Ishikawa (cell line): Measurements from ENCODE around the gene UNC5B.

Source experiments
- CEBPB ChIP-seq: IDR thresholded peaks from 2 replicates; pipeline ENCODE4 v1.6.1; 2012
- CREB1 ChIP-seq: IDR thresholded peaks from 2 replicates; pipeline ENCODE4 v1.6.1; 2012; ENCODE audit warnings: low read depth
- EGR1 ChIP-seq: IDR thresholded peaks from 2 replicates; pipeline ENCODE4 v1.6.1; 2012
- EP300 ChIP-seq: IDR thresholded peaks from 2 replicates; pipeline ENCODE4 v1.6.1; 2012; ENCODE audit warnings: borderline replicate concordance
- FOXM1 ChIP-seq: IDR thresholded peaks from 2 replicates; pipeline ENCODE4 v1.6.1; 2012; ENCODE audit warnings: low read depth, borderline replicate concordance
- NFIC ChIP-seq: IDR thresholded peaks from 2 replicates; pipeline ENCODE4 v1.6.1; 2012
- RAD21 ChIP-seq: IDR thresholded peaks from 2 replicates; pipeline ENCODE4 v1.6.1; 2012; ENCODE audit warnings: low read depth
- TAF1 ChIP-seq: IDR thresholded peaks from 2 replicates; pipeline ENCODE4 v1.6.1; 2012; ENCODE audit warnings: low read depth, mild to moderate bottlenecking
- TCF12 ChIP-seq: IDR thresholded peaks from 2 replicates; pipeline ENCODE4 v1.6.1; 2012; ENCODE audit warnings: low read depth
- TEAD4 ChIP-seq: IDR thresholded peaks from 2 replicates; pipeline ENCODE4 v1.6.1; 2012
- YY1 ChIP-seq: IDR thresholded peaks from 2 replicates; pipeline ENCODE4 v1.6.1; 2012; ENCODE audit warnings: low read depth
- ZBTB7A ChIP-seq: IDR thresholded peaks from 2 replicates; pipeline ENCODE4 v1.6.1; 2012; ENCODE audit warnings: low read depth
- TF ChIP-seq, protein P1 (sequence below): IDR thresholded peaks from 2 replicates; pipeline ENCODE4 v1.6.1; 2012
- TF ChIP-seq, protein P2 (sequence below): IDR thresholded peaks from 2 replicates; pipeline ENCODE4 v1.6.1; 2012; ENCODE audit warnings: low read depth, mild to moderate bottlenecking
- TF ChIP-seq, protein P3 (sequence below): IDR thresholded peaks from 2 replicates; pipeline ENCODE4 v1.6.1; 2012

UNC5B gene

DNA sequence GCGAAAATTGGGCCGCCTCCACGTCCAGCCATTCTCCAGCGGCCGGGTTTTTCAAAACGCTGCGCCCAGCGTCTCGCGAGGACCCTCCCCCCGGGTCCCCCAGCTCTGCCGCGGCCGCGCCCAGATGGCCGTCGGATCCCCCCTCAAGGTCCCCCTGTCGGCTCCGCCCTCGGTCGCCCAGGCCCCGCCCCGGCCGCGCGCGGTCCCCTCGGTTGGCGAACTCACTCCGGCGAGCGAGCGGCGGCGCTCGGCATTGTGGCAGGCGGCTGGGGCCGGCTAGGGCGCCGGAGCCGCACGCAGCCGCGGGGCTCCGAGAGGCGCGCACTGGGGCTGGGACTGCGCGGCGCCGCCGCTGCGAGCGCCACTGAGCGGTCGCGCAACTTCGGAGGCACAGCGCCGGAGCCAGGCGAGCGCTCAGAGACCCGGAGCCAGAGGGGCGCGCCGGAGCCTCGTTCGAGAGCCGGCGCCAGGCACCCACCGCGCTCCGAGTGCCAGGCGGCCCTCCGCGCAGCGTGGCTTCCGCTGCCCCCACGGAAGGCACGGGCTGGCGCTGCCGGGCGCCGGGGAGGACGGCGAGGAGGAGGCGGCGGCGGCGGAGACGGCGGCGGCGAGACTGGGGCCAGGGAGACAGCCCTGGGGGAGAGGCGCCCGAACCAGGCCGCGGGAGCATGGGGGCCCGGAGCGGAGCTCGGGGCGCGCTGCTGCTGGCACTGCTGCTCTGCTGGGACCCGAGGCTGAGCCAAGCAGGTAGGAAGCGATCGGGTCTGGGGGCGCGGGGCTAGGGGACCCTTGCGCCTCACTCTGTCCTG lies at the start of gene UNC5B:
Gene UNC5B (plus strand): TSS at position 253 of the 809 bp plus-strand sequence. CDS start 416 bp downstream, at position 669.
- TF ChIP-seq, protein P1, sequence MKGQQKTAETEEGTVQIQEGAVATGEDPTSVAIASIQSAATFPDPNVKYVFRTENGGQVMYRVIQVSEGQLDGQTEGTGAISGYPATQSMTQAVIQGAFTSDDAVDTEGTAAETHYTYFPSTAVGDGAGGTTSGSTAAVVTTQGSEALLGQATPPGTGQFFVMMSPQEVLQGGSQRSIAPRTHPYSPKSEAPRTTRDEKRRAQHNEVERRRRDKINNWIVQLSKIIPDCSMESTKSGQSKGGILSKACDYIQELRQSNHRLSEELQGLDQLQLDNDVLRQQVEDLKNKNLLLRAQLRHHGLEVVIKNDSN, result no peak
- TF ChIP-seq, protein P2, sequence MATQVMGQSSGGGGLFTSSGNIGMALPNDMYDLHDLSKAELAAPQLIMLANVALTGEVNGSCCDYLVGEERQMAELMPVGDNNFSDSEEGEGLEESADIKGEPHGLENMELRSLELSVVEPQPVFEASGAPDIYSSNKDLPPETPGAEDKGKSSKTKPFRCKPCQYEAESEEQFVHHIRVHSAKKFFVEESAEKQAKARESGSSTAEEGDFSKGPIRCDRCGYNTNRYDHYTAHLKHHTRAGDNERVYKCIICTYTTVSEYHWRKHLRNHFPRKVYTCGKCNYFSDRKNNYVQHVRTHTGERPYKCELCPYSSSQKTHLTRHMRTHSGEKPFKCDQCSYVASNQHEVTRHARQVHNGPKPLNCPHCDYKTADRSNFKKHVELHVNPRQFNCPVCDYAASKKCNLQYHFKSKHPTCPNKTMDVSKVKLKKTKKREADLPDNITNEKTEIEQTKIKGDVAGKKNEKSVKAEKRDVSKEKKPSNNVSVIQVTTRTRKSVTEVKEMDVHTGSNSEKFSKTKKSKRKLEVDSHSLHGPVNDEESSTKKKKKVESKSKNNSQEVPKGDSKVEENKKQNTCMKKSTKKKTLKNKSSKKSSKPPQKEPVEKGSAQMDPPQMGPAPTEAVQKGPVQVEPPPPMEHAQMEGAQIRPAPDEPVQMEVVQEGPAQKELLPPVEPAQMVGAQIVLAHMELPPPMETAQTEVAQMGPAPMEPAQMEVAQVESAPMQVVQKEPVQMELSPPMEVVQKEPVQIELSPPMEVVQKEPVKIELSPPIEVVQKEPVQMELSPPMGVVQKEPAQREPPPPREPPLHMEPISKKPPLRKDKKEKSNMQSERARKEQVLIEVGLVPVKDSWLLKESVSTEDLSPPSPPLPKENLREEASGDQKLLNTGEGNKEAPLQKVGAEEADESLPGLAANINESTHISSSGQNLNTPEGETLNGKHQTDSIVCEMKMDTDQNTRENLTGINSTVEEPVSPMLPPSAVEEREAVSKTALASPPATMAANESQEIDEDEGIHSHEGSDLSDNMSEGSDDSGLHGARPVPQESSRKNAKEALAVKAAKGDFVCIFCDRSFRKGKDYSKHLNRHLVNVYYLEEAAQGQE, result no peak
- TF ChIP-seq EGR1 (no peak), CEBPB (no peak; the same call in 1 of the 2 replicates), FOXM1 (no peak), YY1 (no peak), EP300 (no peak), TEAD4 (no peak), CREB1 (no peak), TAF1 (peak; percentile 67; the same call in 1 of the 2 replicates), ZBTB7A (peak; percentile 96), TCF12 (peak; percentile 36; the same call in 1 of the 2 replicates), RAD21 (no peak), NFIC (no peak)
- TF ChIP-seq, protein P3, sequence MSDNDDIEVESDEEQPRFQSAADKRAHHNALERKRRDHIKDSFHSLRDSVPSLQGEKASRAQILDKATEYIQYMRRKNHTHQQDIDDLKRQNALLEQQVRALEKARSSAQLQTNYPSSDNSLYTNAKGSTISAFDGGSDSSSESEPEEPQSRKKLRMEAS, result peak; percentile 48; the same call in 1 of the 2 replicates

DNA sequence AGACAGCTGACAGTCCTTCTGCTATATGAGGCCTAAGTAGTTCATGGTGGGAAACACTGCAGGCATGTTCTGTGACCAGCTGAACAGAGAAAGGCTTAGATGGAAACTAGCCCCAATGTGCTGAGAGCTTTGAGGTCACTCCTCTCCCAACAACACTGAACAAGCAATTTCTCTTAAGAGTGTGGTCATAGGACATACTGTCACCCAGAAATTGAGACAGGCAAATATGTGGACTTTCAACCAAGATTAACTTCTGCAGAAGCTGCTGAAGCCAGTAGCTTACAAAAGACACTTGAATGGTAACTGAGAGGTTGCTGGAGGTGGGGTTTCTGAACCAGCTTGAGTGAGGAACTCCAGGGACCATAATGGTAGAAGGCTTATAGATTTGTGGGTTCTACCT lies 38.9 kb upstream of the UNC5B start:
- TF ChIP-seq, protein P1, result no peak
- TF ChIP-seq CEBPB, result no peak
- TF ChIP-seq EP300, result no peak

DNA sequence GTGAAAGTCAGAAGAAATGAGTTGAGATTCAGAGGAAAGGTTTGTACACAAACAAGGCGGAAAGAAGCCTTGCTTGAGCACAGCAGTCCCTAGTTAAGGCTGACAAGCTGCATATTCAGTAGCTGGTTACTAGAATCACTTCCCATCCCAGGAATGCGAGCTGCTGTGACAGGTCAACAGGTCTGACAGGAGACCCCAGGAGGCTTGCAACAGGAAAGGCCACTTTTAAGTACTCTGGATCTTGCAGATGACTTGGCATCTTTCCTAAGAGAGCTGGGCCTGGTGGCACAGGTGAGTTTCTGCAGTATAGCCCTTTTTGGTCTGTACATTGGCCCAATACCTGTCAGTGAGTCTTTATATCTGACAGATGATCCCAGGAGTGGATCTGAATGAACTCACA lies 35.7 kb upstream of the UNC5B start:
- TF ChIP-seq, protein P3, result no peak
- TF ChIP-seq ZBTB7A (no peak), TCF12 (no peak), FOXM1 (no peak), RAD21 (no peak), YY1 (no peak), EP300 (no peak), CEBPB (no peak), TEAD4 (no peak), TAF1 (no peak), NFIC (no peak), EGR1 (no peak), CREB1 (no peak)
- TF ChIP-seq, protein P1, result no peak
- TF ChIP-seq, protein P2, result no peak

DNA sequence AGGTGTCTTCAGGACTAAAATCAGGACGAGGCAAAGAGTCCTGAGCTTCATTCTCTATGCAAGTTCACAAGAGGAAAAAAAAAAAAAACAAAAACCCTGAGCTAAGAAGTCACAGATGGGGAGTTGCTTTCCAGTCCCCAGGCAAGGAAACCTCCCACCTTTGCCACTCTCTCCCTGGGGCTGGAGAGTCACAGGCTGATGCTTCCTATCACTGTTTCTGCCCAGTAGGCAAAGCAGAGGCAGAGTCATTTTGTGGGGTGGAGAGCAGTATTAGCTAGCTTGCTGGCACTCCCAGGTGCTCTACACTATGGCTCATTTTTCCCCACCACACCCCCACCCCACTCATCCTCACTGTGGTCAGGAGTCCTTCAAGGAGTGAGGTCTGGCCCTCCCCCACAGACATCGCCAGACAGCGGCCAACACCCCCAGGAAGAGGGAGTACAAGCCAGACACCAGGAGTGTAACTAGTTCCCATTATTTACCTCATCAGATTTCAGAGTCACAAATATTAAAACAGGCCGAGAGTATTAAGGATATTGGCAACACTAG lies 34.6 kb upstream of the UNC5B start:
- TF ChIP-seq, protein P3, result no peak
- TF ChIP-seq EGR1, result no peak
- no peak for TF ChIP-seq NFIC
- TF ChIP-seq CREB1, result no peak
- no peak for TF ChIP-seq RAD21
- TF ChIP-seq FOXM1, result no peak

DNA sequence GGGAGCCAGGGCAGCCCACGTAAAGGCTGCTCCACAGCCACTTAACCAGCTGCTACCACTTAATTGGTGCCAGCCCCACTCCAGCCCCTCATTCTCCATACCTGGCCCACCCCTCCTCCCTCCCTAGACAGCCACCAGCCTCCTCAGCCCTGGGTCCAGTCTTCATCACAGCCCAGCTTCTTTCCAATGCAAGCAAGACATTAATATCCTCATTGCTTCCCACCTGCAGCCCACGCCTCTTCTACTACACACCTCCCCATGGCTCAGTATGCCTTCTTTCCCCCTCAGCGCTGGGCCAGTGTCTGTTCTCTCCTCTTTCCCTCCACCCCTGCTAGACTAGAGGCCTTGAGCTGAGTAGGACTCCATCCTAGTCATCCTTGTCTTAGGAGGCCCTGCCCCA lies 33.5 kb upstream of the UNC5B start:
- TF ChIP-seq RAD21, result no peak
- TF ChIP-seq, protein P2, result no peak
- TF ChIP-seq CREB1, result no peak
- TF ChIP-seq NFIC, result no peak
- TF ChIP-seq FOXM1, result no peak
- no peak for TF ChIP-seq EP300
